ENCODE results near the gene TMEM17. TPM values are rescaled to one million over a fixed set of nuclear protein-coding genes. Genes with fewer than 3 reads are reported as not detected.

The TMEM17 gene
- total and polyA plus RNA-seq, 2 experiments from 2014 or later, result 0.94 to 1.7 TPM

DNA sequence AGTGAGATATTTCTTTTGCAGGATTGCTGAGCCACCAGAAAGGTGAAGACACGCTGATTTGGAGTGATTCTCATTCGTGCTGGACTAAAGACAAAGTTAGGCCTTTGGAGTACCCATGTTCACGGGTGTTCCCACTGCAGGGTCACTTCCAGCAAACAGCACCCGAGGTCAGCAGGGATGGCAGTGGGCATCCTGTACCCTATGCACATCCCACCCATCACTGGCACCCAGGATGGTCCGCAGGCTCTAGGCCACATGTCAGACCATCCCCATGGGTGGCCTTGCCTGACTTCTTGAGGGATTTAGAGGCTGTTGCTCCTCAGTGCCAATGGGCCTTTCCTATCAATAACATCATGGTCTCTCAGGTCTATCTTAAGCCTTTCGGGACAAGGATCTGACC is 39.3 kb upstream of the TMEM17 start:
- TF ChIP-seq ZNF114 (CRISPR knock-in tag; IDR thresholded peaks at IDR 0.05), result no peak
- no peak for TF ChIP-seq REST (IDR thresholded peaks at IDR 0.05; ENCODE audit: unreplicated experiment)
- no peak for TF ChIP-seq EZH2 (IDR thresholded peaks at IDR 0.05; ENCODE audit: low read depth, unreplicated experiment)
- no peak for TF ChIP-seq EZH2phosphoT487 (IDR thresholded peaks at IDR 0.05; ENCODE audit: unreplicated experiment)
- no peak for TF ChIP-seq CTCF (conservative IDR thresholded peaks at IDR 0.05; ENCODE audit: low read depth in 2 of 2)
- no peak for TF ChIP-seq STAT1 (IDR thresholded peaks at IDR 0.05; ENCODE audit: unreplicated experiment)
- no peak for TF ChIP-seq CREB1 (CRISPR knock-in tag; IDR thresholded peaks at IDR 0.05; ENCODE audit: low read depth)
- no peak for TF ChIP-seq ETS1 (IDR thresholded peaks at IDR 0.05)
- TF ChIP-seq POLR2AphosphoS5 (IDR thresholded peaks at IDR 0.05; ENCODE audit: low read depth), result no peak
- TF ChIP-seq ZNF331 (CRISPR knock-in tag; IDR thresholded peaks at IDR 0.05; ENCODE audit: low read depth), result no peak
- TF ChIP-seq NANOG (IDR thresholded peaks at IDR 0.05; ENCODE audit: borderline replicate concordance), result no peak
- TF ChIP-seq, protein P1, sequence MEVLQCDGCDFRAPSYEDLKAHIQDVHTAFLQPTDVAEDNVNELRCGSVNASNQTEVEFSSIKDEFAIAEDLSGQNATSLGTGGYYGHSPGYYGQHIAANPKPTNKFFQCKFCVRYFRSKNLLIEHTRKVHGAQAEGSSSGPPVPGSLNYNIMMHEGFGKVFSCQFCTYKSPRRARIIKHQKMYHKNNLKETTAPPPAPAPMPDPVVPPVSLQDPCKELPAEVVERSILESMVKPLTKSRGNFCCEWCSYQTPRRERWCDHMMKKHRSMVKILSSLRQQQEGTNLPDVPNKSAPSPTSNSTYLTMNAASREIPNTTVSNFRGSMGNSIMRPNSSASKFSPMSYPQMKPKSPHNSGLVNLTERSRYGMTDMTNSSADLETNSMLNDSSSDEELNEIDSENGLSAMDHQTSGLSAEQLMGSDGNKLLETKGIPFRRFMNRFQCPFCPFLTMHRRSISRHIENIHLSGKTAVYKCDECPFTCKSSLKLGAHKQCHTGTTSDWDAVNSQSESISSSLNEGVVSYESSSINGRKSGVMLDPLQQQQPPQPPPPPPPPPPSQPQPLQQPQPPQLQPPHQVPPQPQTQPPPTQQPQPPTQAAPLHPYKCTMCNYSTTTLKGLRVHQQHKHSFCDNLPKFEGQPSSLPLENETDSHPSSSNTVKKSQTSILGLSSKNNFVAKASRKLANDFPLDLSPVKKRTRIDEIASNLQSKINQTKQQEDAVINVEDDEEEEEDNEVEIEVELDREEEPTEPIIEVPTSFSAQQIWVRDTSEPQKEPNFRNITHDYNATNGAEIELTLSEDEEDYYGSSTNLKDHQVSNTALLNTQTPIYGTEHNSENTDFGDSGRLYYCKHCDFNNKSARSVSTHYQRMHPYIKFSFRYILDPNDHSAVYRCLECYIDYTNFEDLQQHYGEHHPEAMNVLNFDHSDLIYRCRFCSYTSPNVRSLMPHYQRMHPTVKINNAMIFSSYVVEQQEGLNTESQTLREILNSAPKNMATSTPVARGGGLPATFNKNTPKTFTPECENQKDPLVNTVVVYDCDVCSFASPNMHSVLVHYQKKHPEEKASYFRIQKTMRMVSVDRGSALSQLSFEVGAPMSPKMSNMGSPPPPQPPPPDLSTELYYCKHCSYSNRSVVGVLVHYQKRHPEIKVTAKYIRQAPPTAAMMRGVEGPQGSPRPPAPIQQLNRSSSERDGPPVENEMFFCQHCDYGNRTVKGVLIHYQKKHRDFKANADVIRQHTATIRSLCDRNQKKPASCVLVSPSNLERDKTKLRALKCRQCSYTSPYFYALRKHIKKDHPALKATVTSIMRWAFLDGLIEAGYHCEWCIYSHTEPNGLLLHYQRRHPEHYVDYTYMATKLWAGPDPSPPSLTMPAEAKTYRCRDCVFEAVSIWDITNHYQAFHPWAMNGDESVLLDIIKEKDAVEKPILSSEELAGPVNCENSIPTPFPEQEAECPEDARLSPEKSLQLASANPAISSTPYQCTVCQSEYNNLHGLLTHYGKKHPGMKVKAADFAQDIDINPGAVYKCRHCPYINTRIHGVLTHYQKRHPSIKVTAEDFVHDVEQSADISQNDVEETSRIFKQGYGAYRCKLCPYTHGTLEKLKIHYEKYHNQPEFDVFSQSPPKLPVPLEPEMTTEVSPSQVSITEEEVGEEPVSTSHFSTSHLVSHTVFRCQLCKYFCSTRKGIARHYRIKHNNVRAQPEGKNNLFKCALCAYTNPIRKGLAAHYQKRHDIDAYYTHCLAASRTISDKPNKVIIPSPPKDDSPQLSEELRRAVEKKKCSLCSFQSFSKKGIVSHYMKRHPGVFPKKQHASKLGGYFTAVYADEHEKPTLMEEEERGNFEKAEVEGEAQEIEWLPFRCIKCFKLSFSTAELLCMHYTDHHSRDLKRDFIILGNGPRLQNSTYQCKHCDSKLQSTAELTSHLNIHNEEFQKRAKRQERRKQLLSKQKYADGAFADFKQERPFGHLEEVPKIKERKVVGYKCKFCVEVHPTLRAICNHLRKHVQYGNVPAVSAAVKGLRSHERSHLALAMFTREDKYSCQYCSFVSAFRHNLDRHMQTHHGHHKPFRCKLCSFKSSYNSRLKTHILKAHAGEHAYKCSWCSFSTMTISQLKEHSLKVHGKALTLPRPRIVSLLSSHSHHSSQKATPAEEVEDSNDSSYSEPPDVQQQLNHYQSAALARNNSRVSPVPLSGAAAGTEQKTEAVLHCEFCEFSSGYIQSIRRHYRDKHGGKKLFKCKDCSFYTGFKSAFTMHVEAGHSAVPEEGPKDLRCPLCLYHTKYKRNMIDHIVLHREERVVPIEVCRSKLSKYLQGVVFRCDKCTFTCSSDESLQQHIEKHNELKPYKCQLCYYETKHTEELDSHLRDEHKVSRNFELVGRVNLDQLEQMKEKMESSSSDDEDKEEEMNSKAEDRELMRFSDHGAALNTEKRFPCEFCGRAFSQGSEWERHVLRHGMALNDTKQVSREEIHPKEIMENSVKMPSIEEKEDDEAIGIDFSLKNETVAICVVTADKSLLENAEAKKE (CRISPR knock-in tag; IDR thresholded peaks at IDR 0.05), result no peak
- H3K4me3 ChIP-seq, result no peak overlapping the region
- H3K4me1 ChIP-seq (ENCODE audit: insufficient read depth), result peaks cover 7% of the 10 kb centered on the region; the same call in 1 of the 2 replicates
- H3K36me3 ChIP-seq (ENCODE audit: insufficient read depth), result no peaks in the 10 kb centered on the region
- H3K27ac Mint-ChIP-seq, result no peak overlapping the region
- DNase-seq (ENCODE audit: low spot score) (no peak), ATAC-seq (no peak)
- H4K20me1 ChIP-seq (replicated peaks; ENCODE audit: insufficient read depth), result no peaks in the 10 kb centered on the region
- H3F3A ChIP-seq (replicated peaks; ENCODE audit: low read depth), result no peaks in the 10 kb centered on the region
- H3K36me3 Mint-ChIP-seq (ENCODE audit: low read depth), result no peaks in the 10 kb centered on the region
- H2AFZ ChIP-seq, result no peak overlapping the region
- H3K4me1 Mint-ChIP-seq, result peaks cover 11% of the 10 kb centered on the region; the same call in 2 of the 3 replicates
- H3K27ac ChIP-seq (ENCODE audit: low read depth), result no peak overlapping the region
- no peaks in the 10 kb centered on the region for H3K9me3 Mint-ChIP-seq
- no peak overlapping the region for H3K4me2 ChIP-seq
- no peak overlapping the region for H3K4me3 Mint-ChIP-seq
- H3K27me3 ChIP-seq (ENCODE audit: insufficient read depth), result no peaks in the 10 kb centered on the region
- no peaks in the 10 kb centered on the region for H3K27me3 Mint-ChIP-seq (ENCODE audit: insufficient read depth, low read depth, poor library complexity)
- H3K79me2 ChIP-seq (replicated peaks; ENCODE audit: insufficient read depth), result no peaks in the 10 kb centered on the region
- peaks cover 5% of the 10 kb centered on the region; the same call in 1 of the 2 replicates for H3K9me2 ChIP-seq (ENCODE audit: insufficient read depth)
